K562 (cell line): ENCODE data around the gene POLR1H. TPM values are rescaled to one million over a fixed set of nuclear protein-coding genes. Genes with fewer than 3 reads are reported as not detected.
A peak's percentile ranks its signal among the peaks of the same experiment; 100 is the strongest.

ENCODE experiments used
- AFF1 ChIP-seq, 2 experiments: fragments of 450-650 bp; IDR thresholded peaks; 2 replicates each; pipeline ENCODE4 v1.6.1; 2018; ENCODE audit warnings: mild to moderate bottlenecking in 2 of 2, low read depth in 1 of 2; ENCODE audit not compliant: partially characterized antibody in 2 of 2
- ARNT ChIP-seq, 2 experiments: fragments of 450-650 bp; IDR thresholded peaks; 2 replicates each; pipeline ENCODE4 v1.6.1; 2016; ENCODE audit warnings: mild to moderate bottlenecking in 1 of 2
- CHD1 ChIP-seq: fragments of 200-600 bp; sonication (generic); IDR thresholded peaks from one replicate; pipeline ENCODE4 v1.6.1; 2012; ENCODE audit warnings: mild to moderate bottlenecking, moderate library complexity, low read length, inconsistent platforms
- COPS2 ChIP-seq: fragments of 450-650 bp; conservative IDR thresholded peaks from 2 replicates; pipeline ENCODE4 v1.6.1; 2016; ENCODE audit warnings: mild to moderate bottlenecking, moderate library complexity
- HDAC2 ChIP-seq: fragments of 450-650 bp; IDR thresholded peaks from 2 replicates; pipeline ENCODE4 v1.6.1; 2016; ENCODE audit warnings: mild to moderate bottlenecking
- MAFG ChIP-seq: fragments of 450-650 bp; conservative IDR thresholded peaks from 2 replicates; pipeline ENCODE4 v1.6.1; 2016; ENCODE audit warnings: missing genetic modification characterization, missing compliant biosample characterization
- POLR2AphosphoS5 ChIP-seq: IDR thresholded peaks from 2 replicates; pipeline ENCODE4 v1.6.1; 2011; ENCODE audit warnings: mild to moderate bottlenecking, low read depth, low read length, moderate library complexity; ENCODE audit not compliant: control insufficient read depth, insufficient read depth
- RAD51 ChIP-seq: fragments of 450-650 bp; IDR thresholded peaks from 2 replicates; pipeline ENCODE4 v1.7.1; 2016; ENCODE audit warnings: low read depth, mild to moderate bottlenecking, borderline replicate concordance
- SNRNP70 ChIP-seq: fragments of 200-400 bp; formaldehyde crosslinking; optimal IDR thresholded peaks from 2 replicates; pipeline ENCODE3; 2017; ENCODE audit warnings: low read depth, low read length
- TCF7L2 ChIP-seq: fragments of 150-350 bp; IDR thresholded peaks from 2 replicates; pipeline ENCODE4 v1.6.1; 2016; ENCODE audit warnings: low read depth, mild to moderate bottlenecking, low read length, moderate library complexity
- ZFP1 ChIP-seq: fragments of 450-650 bp; formaldehyde crosslinking; IDR thresholded peaks from 2 replicates; pipeline ENCODE4 v1.4.0; 2020; ENCODE audit warnings: mild to moderate bottlenecking, mixed read lengths
- ZFP36 ChIP-seq: fragments of 150-350 bp; IDR thresholded peaks from 2 replicates; pipeline ENCODE4 v1.6.1; 2018; ENCODE audit warnings: low read length, low read depth; ENCODE audit not compliant: partially characterized antibody
- ZNF217 ChIP-seq: sonication (generic); formaldehyde crosslinking; IDR thresholded peaks from 2 replicates; pipeline ENCODE4 v1.8.0; 2022; ENCODE audit warnings: mild to moderate bottlenecking, missing genetic modification reagents
- ZNF316 ChIP-seq: fragments of 450-650 bp; IDR thresholded peaks from 2 replicates; pipeline ENCODE4 v1.6.1; 2016
- ZNF41 ChIP-seq: fragments of 250-450 bp; sonication (Bioruptor Pico); conservative IDR thresholded peaks from 2 replicates; pipeline ENCODE4 v1.4.0; 2020; ENCODE audit warnings: mild to moderate bottlenecking
- ZNF436 ChIP-seq: fragments of 250-450, 450-650 bp; sonication (Bioruptor Pico); formaldehyde crosslinking; IDR thresholded peaks from 2 replicates; pipeline ENCODE4 v1.7.0; 2020; ENCODE audit warnings: mild to moderate bottlenecking
- polyA plus RNA-seq, 8 experiments: library from polyadenylated mRNA; depleted of rRNA in 4 of 8; stranded (reverse) in 5 of 8; unstranded in 3 of 8; fragments of >200 nt; fragmentation: Nextera tagmentation in 2 of 8; fragmentation: Illumina TruSeq in 1 of 8; extraction: Ambion mirVana in 2 of 8; extraction: Trizol in 1 of 8; gene quantifications; 2 replicates each; pipeline versions ENCODE4 v1.2.1 to v1.2.3, GENCODE V29; 2011 to 2014; ENCODE audit warnings: inconsistent platforms in 1 of 8, missing spikeins in 1 of 8
- total RNA-seq, 7 experiments: library from RNA; depleted of rRNA in 6 of 7; stranded (reverse); fragments of >200 nt in 6 of 7; fragmentation: Illumina TruSeq in 2 of 7; extraction: Trizol in 2 of 7; gene quantifications; 2 replicates each; pipeline versions ENCODE4 v1.2.1 to v1.2.3, GENCODE V29; 2011 to 2021; ENCODE audit warnings: low replicate concordance in 1 of 7
- TF ChIP-seq, protein P1 (sequence below): sonication (generic); formaldehyde crosslinking; IDR thresholded peaks from 2 replicates; pipeline ENCODE4 v1.8.1; 2022; ENCODE audit warnings: missing genetic modification reagents
- TF ChIP-seq, protein P2 (sequence below): fragments of 250-450 bp; sonication (Bioruptor Pico); IDR thresholded peaks from 2 replicates; pipeline ENCODE4 v1.5.0; 2020; ENCODE audit warnings: mild to moderate bottlenecking, borderline replicate concordance
- TF ChIP-seq, protein P3 (sequence below), 2 experiments: fragments of 450-650 bp in 1 of 2; IDR thresholded peaks; 2 replicates each; pipeline ENCODE4 v1.6.1; 2011 to 2017; ENCODE audit warnings: low read depth in 2 of 2, antibody characterized with exemption in 1 of 2, borderline replicate concordance in 1 of 2, low read length in 1 of 2, mild to moderate bottlenecking in 1 of 2, mixed read lengths in 1 of 2; ENCODE audit not compliant: control insufficient read depth in 1 of 2

POLR1H gene
- total and polyA plus RNA-seq, 9 of the 15 experiments (the other 6 are each of a cell fraction or from before 2014, with no cell fraction given): 92.2 to 333 (median 143) TPM

DNA sequence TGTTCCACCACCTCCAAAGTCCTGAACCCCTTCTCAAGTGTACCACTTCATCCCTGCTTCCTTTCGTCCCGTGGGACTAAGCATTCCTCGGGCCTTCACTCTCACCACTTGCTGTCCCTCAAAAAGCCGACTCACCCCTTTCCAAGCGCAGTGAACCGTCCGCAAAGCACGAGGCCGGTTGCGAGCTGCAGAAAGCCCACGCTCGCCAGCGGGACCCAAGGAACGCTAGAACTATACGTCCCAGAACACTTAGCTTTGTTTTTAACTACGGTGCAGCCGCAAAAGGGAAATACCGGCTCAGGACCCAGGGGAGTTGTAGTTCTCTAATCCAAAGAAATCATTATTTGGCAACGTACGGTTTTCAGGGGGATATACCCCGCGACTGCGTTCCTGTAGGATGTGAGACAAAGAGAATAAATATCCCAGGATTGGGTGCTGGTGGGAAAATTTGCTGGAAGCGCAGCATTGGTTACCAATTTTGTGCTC, 416 bp upstream of the POLR1H start (continued):
- TF ChIP-seq, protein P1, sequence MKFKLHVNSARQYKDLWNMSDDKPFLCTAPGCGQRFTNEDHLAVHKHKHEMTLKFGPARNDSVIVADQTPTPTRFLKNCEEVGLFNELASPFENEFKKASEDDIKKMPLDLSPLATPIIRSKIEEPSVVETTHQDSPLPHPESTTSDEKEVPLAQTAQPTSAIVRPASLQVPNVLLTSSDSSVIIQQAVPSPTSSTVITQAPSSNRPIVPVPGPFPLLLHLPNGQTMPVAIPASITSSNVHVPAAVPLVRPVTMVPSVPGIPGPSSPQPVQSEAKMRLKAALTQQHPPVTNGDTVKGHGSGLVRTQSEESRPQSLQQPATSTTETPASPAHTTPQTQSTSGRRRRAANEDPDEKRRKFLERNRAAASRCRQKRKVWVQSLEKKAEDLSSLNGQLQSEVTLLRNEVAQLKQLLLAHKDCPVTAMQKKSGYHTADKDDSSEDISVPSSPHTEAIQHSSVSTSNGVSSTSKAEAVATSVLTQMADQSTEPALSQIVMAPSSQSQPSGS (CRISPR knock-in tag): no peak
- TF ChIP-seq, protein P2, sequence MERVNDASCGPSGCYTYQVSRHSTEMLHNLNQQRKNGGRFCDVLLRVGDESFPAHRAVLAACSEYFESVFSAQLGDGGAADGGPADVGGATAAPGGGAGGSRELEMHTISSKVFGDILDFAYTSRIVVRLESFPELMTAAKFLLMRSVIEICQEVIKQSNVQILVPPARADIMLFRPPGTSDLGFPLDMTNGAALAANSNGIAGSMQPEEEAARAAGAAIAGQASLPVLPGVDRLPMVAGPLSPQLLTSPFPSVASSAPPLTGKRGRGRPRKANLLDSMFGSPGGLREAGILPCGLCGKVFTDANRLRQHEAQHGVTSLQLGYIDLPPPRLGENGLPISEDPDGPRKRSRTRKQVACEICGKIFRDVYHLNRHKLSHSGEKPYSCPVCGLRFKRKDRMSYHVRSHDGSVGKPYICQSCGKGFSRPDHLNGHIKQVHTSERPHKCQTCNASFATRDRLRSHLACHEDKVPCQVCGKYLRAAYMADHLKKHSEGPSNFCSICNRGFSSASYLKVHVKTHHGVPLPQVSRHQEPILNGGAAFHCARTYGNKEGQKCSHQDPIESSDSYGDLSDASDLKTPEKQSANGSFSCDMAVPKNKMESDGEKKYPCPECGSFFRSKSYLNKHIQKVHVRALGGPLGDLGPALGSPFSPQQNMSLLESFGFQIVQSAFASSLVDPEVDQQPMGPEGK (CRISPR knock-in tag): no peak
- TF ChIP-seq COPS2 (no peak), ARNT (IDR thresholded peaks at IDR 0.05) (no peak; a peak in 1 of 4 replicates), AFF1 (IDR thresholded peaks at IDR 0.05; ENCODE audit: low read depth in 1 of 2, partially characterized antibody in 2 of 2) (no peak), RAD51 (no peak), TCF7L2 (no peak), ZNF217 (no peak), ZNF316 (no peak), ZNF436 (CRISPR knock-in tag) (no peak), ZFP36 (no peak), CHD1 (no peak), SNRNP70 (no peak), ZNF41 (CRISPR knock-in tag) (no peak), MAFG (tag) (0 out of 2 replicates have a peak, but pooled peaks have one; percentile 3), POLR2AphosphoS5 (no peak), ZFP1 (CRISPR knock-in tag) (no peak), HDAC2 (no peak)
- TF ChIP-seq, protein P3, sequence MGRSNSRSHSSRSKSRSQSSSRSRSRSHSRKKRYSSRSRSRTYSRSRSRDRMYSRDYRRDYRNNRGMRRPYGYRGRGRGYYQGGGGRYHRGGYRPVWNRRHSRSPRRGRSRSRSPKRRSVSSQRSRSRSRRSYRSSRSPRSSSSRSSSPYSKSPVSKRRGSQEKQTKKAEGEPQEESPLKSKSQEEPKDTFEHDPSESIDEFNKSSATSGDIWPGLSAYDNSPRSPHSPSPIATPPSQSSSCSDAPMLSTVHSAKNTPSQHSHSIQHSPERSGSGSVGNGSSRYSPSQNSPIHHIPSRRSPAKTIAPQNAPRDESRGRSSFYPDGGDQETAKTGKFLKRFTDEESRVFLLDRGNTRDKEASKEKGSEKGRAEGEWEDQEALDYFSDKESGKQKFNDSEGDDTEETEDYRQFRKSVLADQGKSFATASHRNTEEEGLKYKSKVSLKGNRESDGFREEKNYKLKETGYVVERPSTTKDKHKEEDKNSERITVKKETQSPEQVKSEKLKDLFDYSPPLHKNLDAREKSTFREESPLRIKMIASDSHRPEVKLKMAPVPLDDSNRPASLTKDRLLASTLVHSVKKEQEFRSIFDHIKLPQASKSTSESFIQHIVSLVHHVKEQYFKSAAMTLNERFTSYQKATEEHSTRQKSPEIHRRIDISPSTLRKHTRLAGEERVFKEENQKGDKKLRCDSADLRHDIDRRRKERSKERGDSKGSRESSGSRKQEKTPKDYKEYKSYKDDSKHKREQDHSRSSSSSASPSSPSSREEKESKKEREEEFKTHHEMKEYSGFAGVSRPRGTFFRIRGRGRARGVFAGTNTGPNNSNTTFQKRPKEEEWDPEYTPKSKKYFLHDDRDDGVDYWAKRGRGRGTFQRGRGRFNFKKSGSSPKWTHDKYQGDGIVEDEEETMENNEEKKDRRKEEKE (IDR thresholded peaks at IDR 0.05; ENCODE audit: borderline replicate concordance in 1 of 2, control insufficient read depth in 1 of 2, low read depth in 2 of 2, low read length in 1 of 2): no peak
